HCT116 (cell line): ENCODE measurements around the gene TBX5. TPM values are rescaled to one million over a fixed set of nuclear protein-coding genes. Genes with fewer than 3 reads are reported as not detected.

Experiments used
- ATAC-seq: fragments of 200-7000 bp; cut with Tn5 transposase; 2 replicates; pipeline ENCODE4 v1.9.1; 2020; ENCODE audit warnings: mild to moderate bottlenecking, moderate library complexity
- BruUV-seq: library from RNA; stranded (reverse); fragments of 400-500 nt; replicated peaks from 2 replicates; lab custom pipeline; 2021; lab: Mats Ljungman, UMichigan
- CTCF ChIA-PET: fragments of 300-600 bp; sonication (Branson Sonifier 250); formaldehyde crosslinking; loops from one replicate; lab custom pipeline; 2021; ENCODE audit warnings: antibody characterized with exemption; lab: Charles Lee
- POLR2A ChIA-PET: fragments of 300-600, 350-600 bp; sonication (Branson Sonifier 250); formaldehyde crosslinking; loops from one replicate; lab custom pipeline; 2021; ENCODE audit warnings: antibody characterized with exemption; lab: Charles Lee
- RAD21 ChIA-PET, 2 experiments: fragments of 300-600 bp; sonication (Branson Sonifier 250); formaldehyde crosslinking; loops; one replicate each; lab custom pipeline; 2023; ENCODE audit warnings: low total read pairs in 2 of 2; ENCODE audit not compliant: uncharacterized antibody in 2 of 2, unreplicated experiment in 2 of 2, low non-redundant PET in 1 of 2; lab: Charles Lee
- DNase-seq: peaks from one replicate; pipeline ENCODE4 v3.0.0-alpha.2; 2010; ENCODE audit warnings: low read depth, low spot score
- H2AFZ ChIP-seq: fragments of 200-600 bp; shearing (Covaris generic), sonication (generic); 2 replicates; pipeline ENCODE4 v1.6.1; 2017; ENCODE audit warnings: low read depth, mixed run types, mixed read lengths, antibody characterized with exemption, low read length; ENCODE audit not compliant: poor library complexity, severe bottlenecking
- H3K27ac ChIP-seq: 2 replicates; pipeline ENCODE4 v1.5.1; 2012; ENCODE audit warnings: low read depth, low read length
- H3K27me3 ChIP-seq: fragments of 200-600 bp; sonication (generic); 2 replicates; pipeline ENCODE4 v1.6.1; 2016; ENCODE audit warnings: mixed run types, low read length, mixed read lengths; ENCODE audit not compliant: insufficient read depth
- H3K36me3 ChIP-seq, 2 experiments: fragments of 200-500 bp in 1 of 2; fragments of 200-600 bp in 1 of 2; sonication (Bioruptor generic) in 1 of 2; sonication (generic) in 1 of 2; 2 replicates each; pipeline versions ENCODE4 v1.5.1 to v1.6.1; 2014 to 2016; ENCODE audit warnings: low read length in 2 of 2, inconsistent platforms in 1 of 2, mixed read lengths in 1 of 2, mixed run types in 1 of 2; ENCODE audit not compliant: insufficient read depth in 2 of 2, control insufficient read depth in 1 of 2
- H3K4me1 ChIP-seq, 2 experiments: fragments of 200-600 bp in 1 of 2; sonication (generic) in 1 of 2; 2 replicates each; pipeline versions ENCODE4 v1.5.1 to v1.6.1; 2012 to 2017; ENCODE audit warnings: low read length in 2 of 2, inconsistent platforms in 1 of 2, mild to moderate bottlenecking in 1 of 2, mixed read lengths in 1 of 2, mixed run types in 1 of 2, moderate library complexity in 1 of 2; ENCODE audit not compliant: insufficient read depth in 2 of 2, control insufficient read depth in 1 of 2
- H3K4me2 ChIP-seq: fragments of 200-600 bp; sonication (generic); 2 replicates; pipeline ENCODE4 v1.6.1; 2017; ENCODE audit warnings: mixed run types, low read length, mixed read lengths
- H3K4me3 ChIP-seq, 2 experiments: fragments of 200-600 bp in 1 of 2; sonication (generic) in 1 of 2; replicated peaks in 1 of 2; 2 replicates each; pipeline ENCODE4 v1.5.1; 2011 to 2016; ENCODE audit warnings: low read length in 2 of 2, control low read depth in 1 of 2, low read depth in 1 of 2, mild to moderate bottlenecking in 1 of 2, mixed read lengths in 1 of 2, mixed run types in 1 of 2
- H3K79me2 ChIP-seq: fragments of 200-600 bp; sonication (generic); 2 replicates; pipeline ENCODE4 v1.6.1; 2017; ENCODE audit warnings: mild to moderate bottlenecking, mixed run types, low read length, moderate library complexity, mixed read lengths; ENCODE audit not compliant: insufficient read depth
- H3K9ac ChIP-seq: fragments of 200-600 bp; sonication (generic); 2 replicates; pipeline ENCODE4 v1.6.1; 2016; ENCODE audit warnings: low read length, mixed read lengths
- H3K9me2 ChIP-seq: fragments of 200-600 bp; sonication (generic), shearing (Covaris generic); 2 replicates; pipeline ENCODE4 v1.6.1; 2017; ENCODE audit warnings: mixed run types, mild to moderate bottlenecking, moderate library complexity; ENCODE audit not compliant: insufficient read depth
- H3K9me3 ChIP-seq, 2 experiments: fragments of 200-500 bp in 1 of 2; fragments of 200-600 bp in 1 of 2; sonication (Bioruptor generic) in 1 of 2; sonication (generic) in 1 of 2; 2 replicates each; pipeline ENCODE4 v1.6.1; 2014 to 2017; ENCODE audit warnings: low read length in 2 of 2, mixed read lengths in 2 of 2, inconsistent platforms in 1 of 2, low read depth in 1 of 2, mild to moderate bottlenecking in 1 of 2, mixed run types in 1 of 2, moderate library complexity in 1 of 2; ENCODE audit not compliant: control insufficient read depth in 1 of 2, insufficient read depth in 1 of 2
- H4K20me1 ChIP-seq: fragments of 200-600 bp; sonication (generic), shearing (Covaris generic); 2 replicates; pipeline ENCODE4 v1.6.1; 2017; ENCODE audit warnings: mixed run types, mild to moderate bottlenecking, moderate library complexity; ENCODE audit not compliant: insufficient read depth
- EZH2phosphoT487 ChIP-seq: fragments of 200-600 bp; IDR thresholded peaks from 2 replicates; pipeline ENCODE4 v1.6.1; 2018; ENCODE audit warnings: antibody characterized with exemption, borderline replicate concordance
- POLR2AphosphoS5 ChIP-seq: IDR thresholded peaks from 2 replicates; pipeline ENCODE4 v1.6.1; 2011; ENCODE audit warnings: mild to moderate bottlenecking, low read depth, low read length, moderate library complexity
- RAD21 ChIP-seq: IDR thresholded peaks from 2 replicates; pipeline ENCODE4 v1.6.1; 2012; ENCODE audit warnings: low read depth, mild to moderate bottlenecking
- SP1 ChIP-seq: IDR thresholded peaks from 2 replicates; pipeline ENCODE4 v1.6.1; 2012; ENCODE audit warnings: low read depth
- intact Hi-C: fragments of 100-400 bp; cut with micrococcal nuclease; formaldehyde crosslinking; loops from 2 replicates; pipeline ENCODE4 v1.10.0; 2022
- total RNA-seq: library from RNA; stranded (reverse); gene quantifications from one replicate; pipeline ENCODE4 v1.2.1, GENCODE V29; 2021; ENCODE audit not compliant: unreplicated experiment

TBX5 gene
- total RNA-seq, 1 experiment from 2014 or later = 0.10 TPM

- Histone ChIP-seq H4K20me1 (no peaks in the 10 kb centered on the region), H2AFZ (no peak overlapping the region), H3K9me3 (no peaks in the 10 kb centered on the region), H3K27me3 (peaks cover 26% of the 10 kb centered on the region; the same call in 1 of the 2 replicates), H3K79me2 (no peaks in the 10 kb centered on the region), H3K4me2 (no peak overlapping the region), H3K9me2 (no peaks in the 10 kb centered on the region), H3K27ac (no peak overlapping the region), H3K4me1 (no peaks in the 10 kb centered on the region), H3K36me3 (no peaks in the 10 kb centered on the region), H3K4me3 (no peak overlapping the region), H3K9ac (no peak overlapping the region)
- DNase-seq = no peak
- RAD21 ChIA-PET = interaction anchor here in 1 of 2 experiments (0.7 kb wide), 1 partner anchor 34 kb away, joined by 3 read pairs; no protein-coding TSS in a partner anchor
- ATAC-seq = no peak
- CTCF ChIA-PET = no interaction called here
- POLR2A ChIA-PET = no interaction called here
- TF ChIP-seq SP1 = no peak
- no peak for TF ChIP-seq POLR2AphosphoS5
- TF ChIP-seq EZH2phosphoT487 = no peak
- BruUV-seq = no TSS peak
- intact Hi-C loops = no loop called here
Observed at GRCh38 chr12:114347861-114348260, 58.1 kb downstream of the TBX5 start.

DNA sequence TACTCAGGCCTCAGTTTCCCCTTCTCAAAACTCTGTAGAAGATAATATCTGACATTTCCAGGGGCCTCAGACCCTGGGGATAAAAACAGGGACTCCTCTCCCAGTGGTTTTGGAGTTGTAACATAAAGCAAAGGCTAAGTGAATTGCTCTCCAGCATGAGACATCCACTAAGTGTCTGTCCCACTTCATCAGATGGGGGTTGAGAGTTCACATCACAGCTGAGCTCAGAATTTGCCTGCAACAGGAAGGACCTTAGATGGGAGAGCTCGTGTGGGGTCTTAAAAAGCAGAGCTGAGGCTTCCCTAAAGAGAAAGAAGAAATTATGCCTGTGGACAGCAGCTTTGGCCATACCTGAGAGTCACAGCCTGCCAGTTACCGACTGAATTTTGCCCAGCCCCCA is 61.1 kb downstream of the TBX5 start:
- DNase-seq = no peak
- POLR2A ChIA-PET = no interaction called here
- Histone ChIP-seq H3K9ac (no peak overlapping the region), H3K4me2 (no peak overlapping the region), H3K27me3 (peaks cover 26% of the 10 kb centered on the region), H3K4me1 (no peaks in the 10 kb centered on the region), H3K9me2 (no peaks in the 10 kb centered on the region), H3K36me3 (no peaks in the 10 kb centered on the region), H3K79me2 (no peaks in the 10 kb centered on the region), H4K20me1 (no peaks in the 10 kb centered on the region), H3K4me3 (no peak overlapping the region), H2AFZ (no peak overlapping the region), H3K9me3 (no peaks in the 10 kb centered on the region), H3K27ac (no peak overlapping the region)
- no peak for ATAC-seq
- CTCF ChIA-PET = no interaction called here
- intact Hi-C loops = no loop called here
- BruUV-seq = no TSS peak
- TF ChIP-seq RAD21 = no peak
- RAD21 ChIA-PET = no interaction called here
